Activated CD4-positive, alpha-beta T cell treated with anti-CD3 and anti-CD28 coated beads for 4 hours (primary cell): ENCODE measurements around the gene AGPAT3.
"Not testable (repeated sequence)": the region's sequence is repeated elsewhere in the genome, so short reads cannot be mapped to it uniquely, and the experiment has no call there.

Experiments used
- DNase-seq, 2 donors: peaks; one replicate each; pipeline ENCODE4 v3.0.0-alpha.2; 2020

AGPAT3 gene, protein sequence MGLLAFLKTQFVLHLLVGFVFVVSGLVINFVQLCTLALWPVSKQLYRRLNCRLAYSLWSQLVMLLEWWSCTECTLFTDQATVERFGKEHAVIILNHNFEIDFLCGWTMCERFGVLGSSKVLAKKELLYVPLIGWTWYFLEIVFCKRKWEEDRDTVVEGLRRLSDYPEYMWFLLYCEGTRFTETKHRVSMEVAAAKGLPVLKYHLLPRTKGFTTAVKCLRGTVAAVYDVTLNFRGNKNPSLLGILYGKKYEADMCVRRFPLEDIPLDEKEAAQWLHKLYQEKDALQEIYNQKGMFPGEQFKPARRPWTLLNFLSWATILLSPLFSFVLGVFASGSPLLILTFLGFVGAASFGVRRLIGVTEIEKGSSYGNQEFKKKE

DNA sequence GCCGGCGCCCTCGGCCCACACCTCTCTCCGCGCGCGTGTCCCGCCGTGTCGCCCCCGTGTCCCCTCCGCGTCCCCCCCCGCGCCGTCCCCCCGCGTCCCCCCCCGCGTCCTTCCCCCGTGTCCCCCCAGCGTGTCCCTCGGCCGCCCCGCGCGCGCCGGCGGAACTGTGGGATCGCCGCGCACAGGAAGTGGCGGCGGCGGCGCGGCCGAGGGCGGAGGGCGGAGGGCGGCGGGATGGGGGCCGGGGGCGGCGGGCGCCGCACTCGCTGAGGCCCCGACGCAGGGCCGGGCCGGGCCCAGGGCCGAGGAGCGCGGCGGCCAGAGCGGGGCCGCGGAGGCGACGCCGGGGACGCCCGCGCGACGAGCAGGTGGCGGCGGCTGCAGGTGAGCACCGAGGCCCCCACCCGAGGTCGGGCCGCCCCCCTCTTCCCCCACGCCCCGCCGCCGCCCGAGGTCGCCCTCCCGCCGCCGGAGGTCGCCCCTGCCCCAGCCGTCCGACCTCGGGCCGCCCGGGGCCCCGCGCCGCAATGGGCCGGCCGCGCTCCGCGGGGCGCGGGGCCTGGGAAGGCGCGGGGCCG is at the start of gene AGPAT3:
Gene AGPAT3 (plus strand): TSS at position 262 of the 578 bp plus-strand sequence. CDS start 94,459 bp downstream, outside the sequence.
- DNase-seq = peak; percentile 37 to 52

DNA sequence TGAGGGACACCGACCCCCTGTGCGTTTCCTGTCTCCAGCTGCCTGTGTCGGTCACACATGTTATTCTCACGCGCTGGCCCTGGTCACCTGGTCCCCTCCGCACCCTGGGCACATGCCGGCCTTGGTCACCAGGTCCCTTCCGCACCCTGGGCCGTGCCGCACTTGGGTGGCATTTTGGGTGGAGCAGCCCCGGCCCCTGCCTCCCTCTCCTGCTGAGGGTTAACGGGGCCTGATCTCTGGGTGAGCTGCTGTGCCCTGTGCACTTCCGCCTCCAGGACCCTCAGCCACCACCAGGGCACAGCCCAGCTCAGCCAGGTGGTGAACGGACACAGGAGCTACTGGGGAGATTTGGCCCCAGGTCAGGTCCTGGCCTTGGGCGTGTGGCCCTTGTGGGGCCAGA is 49.0 kb upstream of the AGPAT3 start:
- no peak for DNase-seq

DNA sequence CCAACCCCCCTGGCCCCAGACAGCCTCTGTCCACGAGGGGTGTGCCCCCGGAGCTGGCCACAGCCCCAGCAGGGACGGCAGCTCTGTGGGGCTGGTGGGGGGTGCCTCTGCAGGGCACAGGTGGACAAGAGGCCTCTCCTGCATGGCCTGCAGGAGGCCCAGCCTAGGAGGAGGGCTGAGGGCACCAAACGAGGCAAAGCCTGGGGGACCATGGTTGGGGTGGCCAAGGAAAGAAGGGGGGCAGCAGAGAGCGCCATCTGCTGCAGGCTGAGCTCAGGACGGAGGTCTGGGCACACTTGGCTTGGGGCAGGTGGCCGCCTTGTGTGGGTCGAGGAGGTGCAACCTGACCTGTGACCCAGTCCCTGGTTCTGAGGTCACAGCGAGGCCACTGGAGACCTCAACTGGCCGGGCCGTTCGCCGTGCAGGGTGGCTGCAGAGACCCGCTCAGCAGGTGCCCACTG is 48.4 kb upstream of the AGPAT3 start:
- DNase-seq = no peak

- no peak for DNase-seq
Measured at GRCh38 chr21:43817157-43818086, 47.6 kb upstream of the AGPAT3 start.

GRCh38 chr21:43818685-43819084 is 46.3 kb upstream of the AGPAT3 start:
- DNase-seq = no peak

GRCh38 chr21:43819511-43820405 is 45.3 kb upstream of the AGPAT3 start:
- no peak for DNase-seq

- DNase-seq = no peak
Measured at GRCh38 chr21:43820466-43820865, 44.6 kb upstream of the AGPAT3 start.

DNA sequence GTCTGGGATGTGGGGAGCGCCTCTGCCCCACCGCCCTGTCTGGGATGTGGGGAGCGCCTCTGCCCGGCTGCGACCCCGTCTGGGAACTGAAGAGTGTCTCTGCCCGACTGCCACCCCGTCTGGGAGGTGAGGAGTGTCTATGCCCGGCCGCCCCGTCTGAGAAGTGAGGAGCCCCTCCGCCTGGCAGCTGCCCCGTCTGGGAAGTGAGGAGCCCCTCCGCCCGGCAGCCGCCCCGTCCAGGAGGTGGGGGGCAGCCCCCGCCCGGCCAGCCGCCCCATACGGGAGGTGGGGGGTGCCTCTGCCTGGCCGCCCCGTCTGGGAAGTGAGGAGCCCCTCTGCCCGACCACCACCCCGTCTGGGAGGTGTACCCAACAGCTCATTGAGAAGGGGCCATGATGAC is 42.9 kb upstream of the AGPAT3 start:
- not testable (repeated sequence) for DNase-seq

- not testable (repeated sequence) for DNase-seq
Measured at GRCh38 chr21:43822741-43823140, 42.3 kb upstream of the AGPAT3 start.

- DNase-seq = no peak
Measured at GRCh38 chr21:43824333-43825241, 40.4 kb upstream of the AGPAT3 start.

DNA sequence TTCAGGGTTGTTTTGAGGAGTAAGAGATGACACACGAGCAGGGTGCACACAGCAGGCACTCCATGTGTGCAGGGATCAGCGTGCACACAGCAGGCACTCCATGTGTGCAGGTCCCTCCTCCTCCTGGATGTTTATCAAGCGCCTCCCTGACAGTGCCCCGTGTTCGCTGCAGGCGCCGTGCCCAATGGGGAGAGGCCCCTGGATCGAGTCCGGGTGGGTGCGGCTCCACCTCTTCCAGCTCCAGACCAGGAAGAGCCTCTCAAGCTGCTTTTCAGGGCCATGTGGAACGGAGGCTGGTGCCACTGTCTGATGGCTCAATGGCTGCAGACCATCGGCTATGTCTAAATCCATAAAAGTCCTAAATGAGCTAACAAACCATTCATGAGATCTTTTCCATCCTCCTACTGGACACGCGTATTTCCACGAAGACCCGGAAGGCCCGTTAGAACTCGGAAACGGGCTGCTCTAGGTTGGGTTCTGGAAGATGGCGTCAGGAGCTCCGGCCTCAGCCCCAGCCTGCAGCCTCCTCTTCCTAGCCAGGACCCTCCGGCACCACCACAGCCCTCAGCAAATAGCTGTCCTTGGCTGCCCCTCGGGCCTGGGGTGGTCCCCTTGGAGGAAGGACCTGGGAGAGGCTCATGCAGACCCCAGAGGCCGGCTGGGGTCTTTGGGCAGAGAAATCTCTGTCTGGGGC is 39.6 kb upstream of the AGPAT3 start:
- DNase-seq = no peak

- DNase-seq = no peak
Measured at GRCh38 chr21:43825936-43826622, 38.9 kb upstream of the AGPAT3 start.

GRCh38 chr21:43826623-43826974 is 38.4 kb upstream of the AGPAT3 start:
- no peak for DNase-seq

DNA sequence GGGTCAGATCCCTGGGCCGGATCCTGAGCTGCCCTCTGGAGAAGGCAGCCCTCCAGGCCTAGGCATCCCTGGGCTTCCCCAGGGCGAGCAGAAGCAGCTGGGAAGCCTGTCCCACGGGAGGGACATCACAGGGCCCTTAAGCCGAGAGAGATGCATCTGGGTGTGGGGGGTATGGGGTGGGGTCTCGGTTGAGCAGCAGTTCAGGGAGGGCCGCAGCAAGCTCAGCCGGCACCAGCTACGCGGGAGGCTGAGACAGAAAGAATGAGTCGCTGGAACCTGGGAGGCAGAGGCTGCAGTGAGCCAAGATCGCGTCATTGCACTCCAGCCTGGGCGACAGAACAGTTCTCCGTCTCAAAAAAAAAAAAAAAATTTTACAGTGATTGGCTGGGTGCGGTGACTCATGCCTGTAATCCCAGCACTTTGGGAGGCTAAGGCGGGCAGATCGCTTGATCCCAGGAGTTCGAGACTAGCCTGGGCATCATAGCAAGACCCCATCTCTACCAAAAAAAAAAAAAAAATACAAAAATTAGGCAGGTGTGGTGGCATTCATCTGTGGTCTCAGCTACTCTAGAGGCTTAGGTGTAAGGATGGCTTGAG is 37.9 kb upstream of the AGPAT3 start:
- no peak for DNase-seq

GRCh38 chr21:43829161-43829560 is 35.9 kb upstream of the AGPAT3 start:
- no peak for DNase-seq

- DNase-seq = no peak
Measured at GRCh38 chr21:43829575-43830119, 35.4 kb upstream of the AGPAT3 start.

- no peak for DNase-seq
Measured at GRCh38 chr21:43832158-43832550, 32.9 kb upstream of the AGPAT3 start.

GRCh38 chr21:43832648-43833047 is 32.4 kb upstream of the AGPAT3 start:
- DNase-seq = no peak
